Measurements from ENCODE around the gene SRGN.

The SRGN gene

GRCh38 chr10:69097729-69098128, 9.8 kb downstream of the SRGN start:
- no peak for TF ChIP-seq CTCF (IDR thresholded peaks at IDR 0.05; ENCODE audit: control insufficient read depth, extremely low read depth, insufficient read depth)
- no peak for DNase-seq (ENCODE audit: low read depth)
- H3K4me3 ChIP-seq (ENCODE audit: low read depth, low read length) = no peak overlapping the region

DNA sequence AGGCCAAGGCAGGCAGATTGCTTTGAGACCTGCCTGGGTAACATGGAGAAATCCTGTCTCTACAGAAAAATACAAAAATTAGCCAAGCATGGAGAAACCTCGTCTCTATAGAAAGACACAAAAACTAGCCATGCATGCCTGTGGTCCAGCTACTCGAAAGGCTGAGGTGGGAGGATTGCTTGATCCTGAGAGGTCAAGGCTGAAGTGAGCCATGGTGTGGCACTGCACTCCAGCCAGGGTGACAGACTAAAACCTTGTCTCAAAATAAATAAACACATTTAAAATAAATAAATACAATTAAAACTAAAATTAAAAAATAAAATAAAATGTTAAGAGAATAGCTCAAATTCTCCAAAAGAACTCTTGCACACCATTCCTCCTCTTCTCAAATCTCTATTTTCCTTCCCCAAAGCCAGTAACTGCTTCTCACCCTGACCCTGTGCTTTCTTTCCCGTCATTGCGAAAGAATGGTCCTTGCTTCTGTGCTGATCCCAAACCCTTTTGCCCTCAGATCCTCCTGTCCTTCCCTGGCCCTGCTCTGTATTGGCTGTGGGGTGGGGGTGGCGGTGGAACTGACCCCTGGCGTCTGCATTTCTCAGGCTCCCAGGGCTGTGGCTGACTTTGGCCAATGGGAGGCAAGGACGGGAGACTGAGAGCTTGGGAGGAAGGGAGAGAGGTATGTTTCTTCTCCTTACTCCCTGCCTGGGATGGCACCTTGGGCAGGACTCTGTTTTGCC, 12.4 kb downstream of the SRGN start:
- TF ChIP-seq CTCF (IDR thresholded peaks at IDR 0.05; ENCODE audit: control insufficient read depth, extremely low read depth, insufficient read depth) = no peak
- no peak overlapping the region for H3K4me3 ChIP-seq (ENCODE audit: low read depth, low read length)
- DNase-seq (ENCODE audit: low read depth) = no peak

- DNase-seq (ENCODE audit: low read depth) = no peak
- TF ChIP-seq CTCF (IDR thresholded peaks at IDR 0.05; ENCODE audit: control insufficient read depth, extremely low read depth, insufficient read depth) = no peak
- H3K4me3 ChIP-seq (ENCODE audit: low read depth, low read length) = no peak overlapping the region
Measured at GRCh38 chr10:69101451-69102095, 13.7 kb downstream of the SRGN start.

DNA sequence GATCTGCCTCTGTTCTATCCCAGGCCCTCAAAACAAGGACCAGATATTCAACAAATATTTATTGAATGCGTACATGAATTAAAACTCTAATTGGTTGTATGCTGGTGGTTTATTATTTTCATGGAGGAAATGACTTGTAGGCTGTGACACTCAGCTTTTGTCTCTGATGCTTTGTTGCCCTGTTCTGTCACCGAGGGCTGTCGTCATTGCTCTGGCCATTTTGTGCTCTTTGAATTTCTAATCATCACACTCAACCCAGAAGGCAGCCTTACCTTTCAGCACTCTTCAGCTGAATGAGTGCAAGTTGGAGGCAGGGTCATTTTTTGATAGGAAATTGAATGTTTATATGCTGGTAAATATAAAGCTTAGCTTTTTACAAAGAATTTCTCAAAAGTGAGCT, 14.5 kb downstream of the SRGN start:
- DNase-seq (ENCODE audit: low read depth) = no peak
- TF ChIP-seq CTCF (IDR thresholded peaks at IDR 0.05; ENCODE audit: control insufficient read depth, extremely low read depth, insufficient read depth) = no peak

DNA sequence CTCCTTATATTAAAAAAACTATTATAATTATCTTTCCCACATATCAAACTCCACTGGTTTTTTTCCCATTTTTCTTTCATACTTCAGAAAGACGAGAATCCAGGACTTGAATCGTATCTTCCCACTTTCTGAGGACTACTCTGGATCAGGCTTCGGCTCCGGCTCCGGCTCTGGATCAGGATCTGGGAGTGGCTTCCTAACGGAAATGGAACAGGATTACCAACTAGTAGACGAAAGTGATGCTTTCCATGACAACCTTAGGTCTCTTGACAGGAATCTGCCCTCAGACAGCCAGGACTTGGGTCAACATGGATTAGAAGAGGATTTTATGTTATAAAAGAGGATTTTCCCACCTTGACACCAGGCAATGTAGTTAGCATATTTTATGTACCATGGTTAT, 15.9 kb downstream of the SRGN start:
- no peak for DNase-seq (ENCODE audit: low read depth)
- no peak for TF ChIP-seq CTCF (IDR thresholded peaks at IDR 0.05; ENCODE audit: control insufficient read depth, extremely low read depth, insufficient read depth)
- no peak overlapping the region for H3K4me3 ChIP-seq (ENCODE audit: low read depth, low read length)

More for the DNA sequence above, 14.5 kb downstream of the SRGN start:
- no peak overlapping the region for H3K4me3 ChIP-seq (ENCODE audit: low read depth, low read length)

DNA sequence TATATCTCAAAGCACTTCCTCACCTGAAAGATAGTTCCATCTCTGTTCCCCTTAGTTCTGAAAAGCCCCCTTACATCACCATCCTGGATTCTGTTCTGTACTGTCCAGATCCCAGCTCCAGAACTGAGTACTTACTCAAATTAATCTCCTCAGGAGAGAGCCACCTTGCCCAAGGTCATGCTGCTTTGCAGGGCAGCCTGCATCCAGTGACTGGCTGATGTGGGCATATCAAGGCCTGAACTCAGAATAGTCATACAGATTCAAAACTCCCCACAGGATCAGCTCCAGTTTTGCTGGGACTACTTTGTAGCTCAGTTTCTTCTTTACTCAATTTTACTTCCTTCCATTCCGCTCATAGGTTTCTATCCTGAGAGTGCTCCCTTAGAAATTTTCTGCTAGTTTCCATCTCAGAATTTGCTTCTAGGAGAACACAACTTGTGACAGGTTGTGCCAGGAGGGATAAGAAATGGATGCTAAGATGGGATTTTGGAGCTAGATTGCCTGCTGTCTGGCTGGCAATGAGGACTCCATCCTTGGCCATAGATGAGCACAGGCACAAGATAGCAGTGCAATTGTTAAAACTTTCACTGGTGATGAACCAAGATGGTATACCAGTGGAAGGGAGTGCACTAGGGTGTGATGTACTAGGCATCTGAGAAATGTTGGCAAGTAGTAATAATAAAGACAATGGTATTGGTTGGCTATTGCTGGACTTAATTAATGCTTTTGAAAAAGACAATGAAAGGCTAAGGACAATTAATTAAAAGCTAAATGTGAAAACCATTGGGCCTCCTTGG, 17.3 kb downstream of the SRGN start:
- no peak for TF ChIP-seq CTCF (IDR thresholded peaks at IDR 0.05; ENCODE audit: control insufficient read depth, extremely low read depth, insufficient read depth)
- no peak for DNase-seq (ENCODE audit: low read depth)
- H3K4me3 ChIP-seq (ENCODE audit: low read depth, low read length) = no peak overlapping the region

Measured in LNCaP clone FGC (cell line).